GM12878 (cell line): ENCODE data around the gene CABLES1. TPM values are rescaled to one million over a fixed set of nuclear protein-coding genes. Genes with fewer than 3 reads are reported as not detected.
"Not testable (repeated sequence)": the region's sequence is repeated elsewhere in the genome, so short reads cannot be mapped to it uniquely, and the experiment has no call there.

Experiments
- ATAC-seq: fragments of 200-7000 bp; cut with Tn5 transposase; 3 replicates; pipeline ENCODE4 v1.9.1; 2020; ENCODE audit warnings: mild to moderate bottlenecking, moderate library complexity
- BruUV-seq: library from RNA; stranded (reverse); fragments of 400-500 nt; replicated peaks from 2 replicates; lab custom pipeline; 2021; lab: Mats Ljungman, UMichigan
- CTCF ChIA-PET: fragments of 300-600 bp; sonication (Branson Sonifier 250); formaldehyde crosslinking; extraction: SDS; loops from one replicate; lab custom pipeline; 2021; ENCODE audit warnings: inconsistent platforms; lab: Yijun Ruan, JAX
- POLR2A ChIA-PET: fragments of 350-600 bp; formaldehyde crosslinking; extraction: SDS; loops from one replicate; lab custom pipeline; 2021; ENCODE audit warnings: inconsistent platforms; lab: Charles Lee
- RAD21 ChIA-PET: fragments of 300-600 bp; sonication (Branson Sonifier 250); formaldehyde crosslinking; loops from one replicate; lab custom pipeline; 2023; ENCODE audit warnings: antibody characterized with exemption; ENCODE audit not compliant: unreplicated experiment; lab: Charles Lee
- SMC1A ChIA-PET: fragments of 300-600 bp; sonication (Branson Sonifier 250); formaldehyde crosslinking; loops from one replicate; lab custom pipeline; 2023; ENCODE audit not compliant: unreplicated experiment, uncharacterized antibody; lab: Charles Lee
- DNase-seq: peaks from one replicate; pipeline ENCODE4 v3.0.0-alpha.2; 2011; ENCODE audit warnings: low read depth, low spot score
- FAIRE-seq: peaks from 3 replicates; lab custom pipeline; 2011; peaks lifted over from hg19 to GRCh38; lab: Jason Lieb, UNC
- H2AFZ ChIP-seq: 2 replicates; pipeline ENCODE4 v1.6.0; 2011; ENCODE audit warnings: low read depth, low read length, control low read depth; ENCODE audit not compliant: control insufficient read depth
- H3K27ac ChIP-seq: 2 replicates; pipeline ENCODE4 v1.5.1; 2011; ENCODE audit warnings: control low read depth; ENCODE audit not compliant: control insufficient read depth, insufficient read depth
- H3K27me3 ChIP-seq, 2 experiments: replicated peaks in 1 of 2; 2 replicates each; pipeline versions ENCODE4 v1.6.0 to v1.6.1; 2011; ENCODE audit warnings: low read length in 1 of 2; ENCODE audit not compliant: control insufficient read depth in 2 of 2, insufficient read depth in 2 of 2
- H3K36me3 ChIP-seq, 2 experiments: 2 replicates each; pipeline ENCODE4 v1.5.1; 2011; ENCODE audit warnings: low read length in 1 of 2; ENCODE audit not compliant: control insufficient read depth in 2 of 2, insufficient read depth in 2 of 2
- H3K4me1 ChIP-seq: 2 replicates; pipeline ENCODE4 v1.6.1; 2011; ENCODE audit warnings: mild to moderate bottlenecking, low read length, moderate library complexity, mixed read lengths; ENCODE audit not compliant: control insufficient read depth, insufficient read depth
- H3K4me2 ChIP-seq: 2 replicates; pipeline ENCODE4 v1.6.0; 2011; ENCODE audit warnings: control low read depth; ENCODE audit not compliant: control insufficient read depth, insufficient read depth
- H3K4me3 ChIP-seq: fragments of 200-600 bp; sonication (generic); 2 replicates; pipeline ENCODE4 v1.5.1; 2016
- H3K79me2 ChIP-seq: 2 replicates; pipeline ENCODE4 v1.6.0; 2011; ENCODE audit warnings: low read length; ENCODE audit not compliant: control insufficient read depth, insufficient read depth
- H3K9ac ChIP-seq: 2 replicates; pipeline ENCODE4 v1.8.0; 2011; ENCODE audit warnings: low read length, control low read depth, mixed read lengths; ENCODE audit not compliant: control insufficient read depth, insufficient read depth
- H3K9me3 ChIP-seq: replicated peaks from 3 replicates; pipeline ENCODE4 v1.5.1; 2011; ENCODE audit warnings: mild to moderate bottlenecking, low read length; ENCODE audit not compliant: control insufficient read depth, insufficient read depth
- H4K20me1 ChIP-seq: 2 replicates; pipeline ENCODE4 v1.6.0; 2011; ENCODE audit not compliant: control insufficient read depth, insufficient read depth
- MTA2 ChIP-seq: fragments of 450-650 bp; IDR thresholded peaks from 2 replicates; pipeline ENCODE4 v1.6.1; 2016; ENCODE audit warnings: low read depth, mild to moderate bottlenecking, moderate library complexity
- RUNX3 ChIP-seq: IDR thresholded peaks from 2 replicates; pipeline ENCODE4 v1.6.1; 2012; ENCODE audit warnings: low read length, inconsistent platforms
- WGBS: methylation state at CpG from one replicate; pipeline ENCODE4 v1.1.6; 2016; ENCODE audit warnings: low lambda C conversion rate; ENCODE audit not compliant: insufficient replicate concordance, insufficient coverage; ENCODE audit errors: missing lambda C conversion rate; 5-methylcytosine and 5-hydroxymethylcytosine counted together
- in situ Hi-C: fragments of 300-500 bp; cut with MboI; formaldehyde crosslinking; loops from 9 replicates; pipeline ENCODE4 v1.14.3; 2018; ENCODE audit warnings: mixed read lengths
- intact Hi-C: fragments of 100-400 bp; cut with micrococcal nuclease; formaldehyde crosslinking; loops from one replicate; pipeline ENCODE4 v1.14.2; 2022; ENCODE audit not compliant: unreplicated experiment
- polyA plus RNA-seq, 11 experiments: library from polyadenylated mRNA; depleted of rRNA in 4 of 11; unstranded in 6 of 11; stranded (reverse) in 5 of 11; fragments of >200 nt; fragmentation: Nextera tagmentation in 4 of 11; fragmentation: Illumina TruSeq in 1 of 11; extraction: Ambion mirVana in 4 of 11; extraction: Trizol in 1 of 11; gene quantifications; 1 replicate in 1 of 11; 2 replicates in 10 of 11; pipeline versions ENCODE4 v1.2.1 to v1.2.3, GENCODE V29; 2011 to 2016; ENCODE audit warnings: inconsistent platforms in 2 of 11, missing spikeins in 2 of 11, low read depth in 1 of 11
- total RNA-seq, 4 experiments: library from RNA; depleted of rRNA in 3 of 4; stranded (reverse); fragments of >200 nt in 3 of 4; fragmentation: Illumina TruSeq in 1 of 4; extraction: Trizol in 1 of 4; gene quantifications; 2 replicates each; pipeline versions ENCODE4 v1.2.1 to v1.2.3, GENCODE V29; 2013 to 2021

CABLES1 gene
- total and polyA plus RNA-seq, 10 of the 15 experiments (the other 5 are each of a cell fraction or from before 2014, with no cell fraction given) = 2.9 to 27.2 (median 8.2) TPM

DNA sequence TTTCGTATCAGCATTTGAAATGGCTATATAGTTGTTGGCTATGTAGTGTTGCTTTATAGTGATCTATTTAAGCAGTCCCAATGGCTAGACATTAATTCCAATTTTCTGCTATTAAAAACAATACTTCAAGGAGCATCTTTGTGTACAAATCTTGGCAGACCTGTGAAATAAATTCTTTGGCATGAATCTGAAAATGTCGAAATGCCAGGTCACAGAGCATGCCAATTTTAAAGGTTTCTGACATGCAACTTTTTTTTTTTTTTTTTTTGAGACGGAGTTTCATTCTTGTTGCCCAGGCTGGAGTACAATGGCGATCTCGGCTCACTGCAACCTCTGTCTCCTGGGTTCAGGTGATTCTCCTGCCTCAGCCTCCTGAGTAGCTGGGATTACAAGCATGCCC is 26.8 kb upstream of the CABLES1 start:
- Histone ChIP-seq H3K9me3 (no peaks in the 10 kb centered on the region), H3K4me1 (no peaks in the 10 kb centered on the region), H3K4me2 (no peak overlapping the region), H3K4me3 (no peak overlapping the region), H3K36me3 (no peaks in the 10 kb centered on the region), H3K9ac (no peak overlapping the region), H3K27ac (no peak overlapping the region), H3K79me2 (no peaks in the 10 kb centered on the region), H4K20me1 (no peaks in the 10 kb centered on the region), H2AFZ (no peak overlapping the region), H3K27me3 (no peaks in the 10 kb centered on the region; a peak in 1 of 4 replicates)
- ATAC-seq (no peak), FAIRE-seq (no peak), DNase-seq (no peak)
- ChIA-PET CTCF (no interaction called here), POLR2A (interaction anchor here (0.6 kb wide), 1 partner anchor 15 kb away, joined by 4 read pairs; no protein-coding TSS in a partner anchor), RAD21 (no interaction called here), SMC1A (interaction anchor here (0.7 to 0.9 kb wide), 2 partner anchors 22 to 163 kb away, joined by 3 read pairs; no protein-coding TSS in a partner anchor)
- 71% methylated on average over 4 of the region's 5 CpGs for WGBS
- in situ Hi-C loops (no loop called here), intact Hi-C loops (no loop called here)
- BruUV-seq = no TSS peak
- no peak for TF ChIP-seq MTA2
- no peak for TF ChIP-seq RUNX3

GRCh38 chr18:23109163-23109562 is 26.1 kb upstream of the CABLES1 start:
- SMC1A ChIA-PET = interaction anchor here (0.7 to 0.9 kb wide), 2 partner anchors 21 to 162 kb away, joined by 3 read pairs; no protein-coding TSS in a partner anchor
- CTCF ChIA-PET = interaction anchor here (0.7 to 1.0 kb wide), 2 partner anchors 18 to 252 kb away, joined by 3 to 5 read pairs; no protein-coding TSS in a partner anchor
- BruUV-seq, H2AFZ ChIP-seq, H3K9me3 ChIP-seq, H4K20me1 ChIP-seq, H3K27ac ChIP-seq, H3K4me1 ChIP-seq, RAD21 ChIA-PET, DNase-seq, H3K36me3 ChIP-seq, H3K9ac ChIP-seq, H3K4me2 ChIP-seq, H3K4me3 ChIP-seq, intact Hi-C loops, FAIRE-seq, H3K79me2 ChIP-seq, ATAC-seq, in situ Hi-C loops, POLR2A ChIA-PET, H3K27me3 ChIP-seq: not testable (repeated sequence)
- 67% methylated on average over 9 of the region's 9 CpGs for WGBS
